Measurements from ENCODE around the gene LPCAT1. TPM values are rescaled to one million over a fixed set of nuclear protein-coding genes. Genes with fewer than 3 reads are reported as not detected.

Gene LPCAT1
- total RNA-seq, 1 donor from 2014 or later, result 475 TPM

DNA sequence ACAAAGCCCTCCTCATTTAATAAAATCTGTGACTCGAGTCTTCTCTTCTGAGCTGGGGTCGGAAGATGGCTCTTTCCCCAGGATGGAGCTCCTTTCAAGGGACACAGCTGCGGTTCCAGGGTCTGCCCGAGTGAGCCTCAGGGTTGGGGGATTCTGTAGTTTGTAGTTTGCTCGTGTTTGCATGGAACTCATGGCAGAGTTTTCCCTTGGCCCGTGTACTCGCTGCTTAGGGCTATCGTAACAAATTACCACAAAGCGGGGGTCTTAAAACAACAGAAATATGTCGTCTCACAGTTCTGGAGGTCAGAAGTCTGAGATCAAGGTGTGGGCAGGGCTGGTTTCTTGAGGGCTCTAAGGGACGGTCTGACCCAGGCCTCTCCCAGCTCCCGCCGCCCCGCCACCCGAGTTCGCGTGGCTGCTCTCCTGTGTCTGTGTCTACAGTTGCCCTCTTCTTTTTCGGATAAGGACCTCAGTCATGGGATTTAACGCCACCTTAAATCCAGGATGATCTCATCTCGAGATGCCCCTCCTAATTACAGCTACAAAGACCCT is 13.9 kb upstream of the LPCAT1 start:
- no peak for ATAC-seq
- intact Hi-C loops (cut with DNase I), result no loop called here
- Histone ChIP-seq H3K36me3 (no peaks in the 10 kb centered on the region), H3K27me3 (ENCODE audit: low read depth) (no peaks in the 10 kb centered on the region), H3K27ac (no peak overlapping the region), H3K4me1 (peaks cover 29% of the 10 kb centered on the region), H3K4me3 (no peak overlapping the region), H3K9me3 (no peaks in the 10 kb centered on the region)
- no peak for DNase-seq
- TF ChIP-seq, protein P1, sequence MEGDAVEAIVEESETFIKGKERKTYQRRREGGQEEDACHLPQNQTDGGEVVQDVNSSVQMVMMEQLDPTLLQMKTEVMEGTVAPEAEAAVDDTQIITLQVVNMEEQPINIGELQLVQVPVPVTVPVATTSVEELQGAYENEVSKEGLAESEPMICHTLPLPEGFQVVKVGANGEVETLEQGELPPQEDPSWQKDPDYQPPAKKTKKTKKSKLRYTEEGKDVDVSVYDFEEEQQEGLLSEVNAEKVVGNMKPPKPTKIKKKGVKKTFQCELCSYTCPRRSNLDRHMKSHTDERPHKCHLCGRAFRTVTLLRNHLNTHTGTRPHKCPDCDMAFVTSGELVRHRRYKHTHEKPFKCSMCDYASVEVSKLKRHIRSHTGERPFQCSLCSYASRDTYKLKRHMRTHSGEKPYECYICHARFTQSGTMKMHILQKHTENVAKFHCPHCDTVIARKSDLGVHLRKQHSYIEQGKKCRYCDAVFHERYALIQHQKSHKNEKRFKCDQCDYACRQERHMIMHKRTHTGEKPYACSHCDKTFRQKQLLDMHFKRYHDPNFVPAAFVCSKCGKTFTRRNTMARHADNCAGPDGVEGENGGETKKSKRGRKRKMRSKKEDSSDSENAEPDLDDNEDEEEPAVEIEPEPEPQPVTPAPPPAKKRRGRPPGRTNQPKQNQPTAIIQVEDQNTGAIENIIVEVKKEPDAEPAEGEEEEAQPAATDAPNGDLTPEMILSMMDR (IDR thresholded peaks at IDR 0.05), result no peak

DNA sequence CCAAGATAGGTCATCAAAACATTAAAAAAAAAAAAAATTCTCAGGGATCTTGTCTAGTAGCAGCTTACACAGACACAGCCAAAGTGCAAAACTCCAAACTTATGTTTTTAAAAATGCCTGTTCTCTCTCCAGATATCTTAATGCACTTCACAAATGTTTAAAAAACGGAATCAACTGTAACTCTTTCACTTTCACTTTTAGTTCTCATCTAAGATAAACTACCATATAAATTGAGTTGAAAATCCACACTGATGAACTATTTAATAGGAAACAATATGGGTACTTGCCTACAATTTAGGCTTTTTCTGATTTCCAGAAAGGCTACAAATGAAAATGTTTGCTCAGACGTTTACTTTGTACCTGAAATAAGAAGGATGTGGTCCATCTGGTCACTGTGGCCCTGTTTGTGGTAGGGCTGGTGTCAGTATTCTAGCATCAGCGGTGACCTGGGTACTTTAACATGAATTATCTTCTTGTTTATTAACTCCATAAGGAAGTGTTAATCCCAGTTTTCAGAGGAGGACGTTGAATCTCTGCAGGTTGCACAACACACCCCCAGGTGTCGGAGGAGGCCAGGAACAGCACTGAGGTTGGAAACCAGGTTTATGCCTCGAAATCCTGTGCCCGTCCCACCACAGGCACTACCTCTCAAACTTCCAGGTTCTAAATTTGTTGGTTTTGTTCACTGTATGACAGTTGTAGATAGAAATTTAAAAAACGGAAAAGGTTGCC is 13.3 kb upstream of the LPCAT1 start:
- DNase-seq (no peak), ATAC-seq (peak in 1 of 2 donors; percentile 48)
- H3K4me3 ChIP-seq, result peak overlapping the region; percentile 45
- no peaks in the 10 kb centered on the region for H3K36me3 ChIP-seq
- peaks cover 23% of the 10 kb centered on the region for H3K4me1 ChIP-seq
- TF ChIP-seq, protein P1 (IDR thresholded peaks at IDR 0.05), result no peak
- intact Hi-C loops (cut with DNase I), result no loop called here
- no peaks in the 10 kb centered on the region for H3K27me3 ChIP-seq (ENCODE audit: low read depth)
- peak overlapping the region; percentile 61 for H3K27ac ChIP-seq
- H3K9me3 ChIP-seq, result no peaks in the 10 kb centered on the region

DNA sequence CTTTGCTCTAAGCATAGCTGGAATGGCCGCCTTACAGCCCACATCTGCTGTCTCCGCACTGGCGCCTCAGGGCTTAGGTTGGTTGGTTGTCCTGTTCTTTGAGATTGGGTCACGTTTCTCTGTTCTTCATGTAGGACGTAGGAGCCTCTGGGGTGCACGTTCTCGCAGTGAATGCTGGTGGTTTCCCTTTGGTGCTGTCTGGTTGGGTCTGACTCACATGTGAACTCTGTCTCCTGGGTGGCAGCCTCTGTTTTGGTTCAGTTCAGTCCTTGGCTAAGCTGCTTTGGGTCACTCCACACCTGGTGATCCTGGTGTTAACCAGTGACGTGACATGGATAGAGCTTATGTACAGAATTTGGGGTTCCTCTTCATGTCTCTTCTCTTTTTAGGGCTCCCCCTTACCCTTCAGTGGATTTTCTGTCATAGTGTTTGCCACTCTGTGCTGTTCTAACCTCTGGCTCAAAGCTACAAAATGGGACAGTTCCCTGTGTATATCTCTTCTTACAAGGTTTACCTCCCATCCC is 12.6 kb upstream of the LPCAT1 start:
- TF ChIP-seq, protein P1 (IDR thresholded peaks at IDR 0.05), result no peak
- no peaks in the 10 kb centered on the region for H3K27me3 ChIP-seq (ENCODE audit: low read depth)
- H3K27ac ChIP-seq, result peak overlapping the region; percentile 61
- H3K9me3 ChIP-seq, result no peaks in the 10 kb centered on the region
- peak; percentile 45 for DNase-seq
- H3K4me3 ChIP-seq, result peak overlapping the region; percentile 45
- intact Hi-C loops (cut with DNase I), result no loop called here
- ATAC-seq, result peak; percentile 72 to 86
- H3K4me1 ChIP-seq, result peaks cover 17% of the 10 kb centered on the region
- H3K36me3 ChIP-seq, result no peaks in the 10 kb centered on the region

DNA sequence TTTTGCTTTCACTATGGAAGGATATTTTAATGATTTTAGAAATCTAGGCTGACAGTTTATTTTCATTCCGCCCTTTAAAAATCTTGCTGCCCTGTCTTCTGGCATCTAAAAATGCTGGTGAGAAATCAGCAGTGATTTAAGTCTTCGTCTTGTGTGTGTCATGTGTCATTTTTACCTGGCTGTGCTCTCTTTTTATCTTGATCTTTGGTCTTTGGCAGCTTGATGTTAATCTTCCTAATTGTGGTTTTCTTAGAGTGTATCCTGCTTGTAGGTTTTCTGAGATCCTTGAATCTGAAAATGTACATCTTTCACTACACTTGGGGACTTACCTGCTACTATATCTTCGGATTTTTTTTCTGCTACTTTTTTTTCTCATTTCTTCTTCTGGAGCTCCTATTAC is 11.9 kb upstream of the LPCAT1 start:
- Histone ChIP-seq H3K4me1 (peaks cover 17% of the 10 kb centered on the region), H3K27ac (peak overlapping the region; percentile 61), H3K27me3 (ENCODE audit: low read depth) (no peaks in the 10 kb centered on the region), H3K9me3 (no peaks in the 10 kb centered on the region), H3K36me3 (no peaks in the 10 kb centered on the region), H3K4me3 (no peak overlapping the region)
- intact Hi-C loops (cut with DNase I), result no loop called here
- DNase-seq (no peak), ATAC-seq (no peak)
- TF ChIP-seq, protein P1 (IDR thresholded peaks at IDR 0.05), result no peak

DNA sequence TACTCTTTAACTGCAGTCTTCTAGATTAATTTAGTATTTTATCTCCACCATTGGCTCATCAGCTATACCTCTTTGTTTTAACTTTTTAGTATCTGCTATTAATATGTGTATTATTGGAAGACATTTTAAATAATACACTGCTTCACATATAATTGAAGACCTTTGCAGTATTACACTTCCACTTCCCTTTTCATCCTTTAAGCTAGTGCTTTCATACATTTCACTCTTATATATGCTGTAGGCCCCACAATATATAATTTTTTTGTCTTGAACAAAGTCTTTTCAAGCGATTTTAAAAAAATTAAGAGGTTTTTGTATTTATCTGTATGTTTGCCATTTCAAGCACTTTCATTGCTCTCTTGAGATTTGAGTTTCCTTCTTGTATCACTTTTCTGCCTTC is 8.6 kb upstream of the LPCAT1 start:
- intact Hi-C loops (cut with DNase I), result no loop called here
- no peak overlapping the region for H3K4me3 ChIP-seq
- H3K36me3 ChIP-seq, result no peaks in the 10 kb centered on the region
- TF ChIP-seq, protein P1 (IDR thresholded peaks at IDR 0.05), result no peak
- no peaks in the 10 kb centered on the region for H3K9me3 ChIP-seq
- DNase-seq (no peak), ATAC-seq (no peak)
- H3K27ac ChIP-seq, result no peak overlapping the region
- H3K27me3 ChIP-seq (ENCODE audit: low read depth), result no peaks in the 10 kb centered on the region
- H3K4me1 ChIP-seq, result peaks cover 16% of the 10 kb centered on the region

Measured in lower lobe of right lung (tissue), 2 donors.